HG03565 (cell line): Measurements from ENCODE around the gene FOSL2.
"Not testable (repeated sequence)": the region's sequence is repeated elsewhere in the genome, so short reads cannot be mapped to it uniquely, and the experiment has no call there.

ENCODE experiments used
- ATAC-seq: cut with Tn5 transposase; IDR thresholded peaks from one replicate; pipeline ENCODE4 v1.9.1; 2021; ENCODE audit warnings: mild to moderate bottlenecking, moderate library complexity; ENCODE audit not compliant: unreplicated experiment

The FOSL2 gene

DNA sequence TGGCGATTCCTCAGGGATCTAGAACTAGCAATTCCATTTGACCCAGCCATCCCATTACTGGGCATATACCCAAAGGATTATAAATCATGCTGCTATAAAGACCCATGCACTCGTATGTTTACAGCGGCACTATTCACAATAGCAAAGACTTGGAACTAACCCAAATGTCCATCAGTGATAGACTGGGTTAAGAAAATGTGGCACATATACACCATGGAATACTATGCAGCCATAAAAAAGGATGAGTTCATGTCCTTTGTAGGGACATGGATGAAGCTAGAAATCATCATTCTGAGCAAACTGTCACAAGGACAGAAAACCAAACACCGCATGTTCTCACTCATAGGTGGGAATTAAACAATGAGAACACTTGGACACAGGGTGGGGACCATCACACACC is 20.9 kb upstream of the FOSL2 start:
- ATAC-seq, result not testable (repeated sequence)

- ATAC-seq, result no peak
Measured at GRCh38 chr2:28373854-28374253, 18.8 kb upstream of the FOSL2 start.

DNA sequence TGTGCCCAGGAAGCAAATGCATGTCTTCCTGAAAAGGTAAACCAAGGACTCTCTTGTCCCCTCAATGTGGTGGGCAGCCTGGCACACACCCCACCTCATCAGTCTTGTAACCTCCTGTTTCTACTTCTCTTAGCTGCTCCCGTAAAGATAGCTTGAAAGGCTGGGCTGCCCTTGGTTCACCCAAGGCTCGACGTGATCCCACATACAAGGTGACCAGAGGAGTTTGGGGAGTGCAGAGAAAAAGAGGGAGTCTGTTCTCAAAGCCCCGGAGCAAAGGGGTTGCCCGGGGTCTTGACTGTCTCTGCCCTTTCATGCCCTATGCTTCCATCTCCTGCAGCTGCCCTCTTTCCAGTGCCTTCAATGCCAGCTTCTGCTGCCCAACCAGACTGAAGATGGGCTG is 18.3 kb upstream of the FOSL2 start:
- no peak for ATAC-seq

- ATAC-seq, result no peak
Measured at GRCh38 chr2:28375236-28375635, 17.4 kb upstream of the FOSL2 start.

- no peak for ATAC-seq
Measured at GRCh38 chr2:28375742-28376631, 16.7 kb upstream of the FOSL2 start.

- ATAC-seq, result no peak
Measured at GRCh38 chr2:28377195-28377816, 15.4 kb upstream of the FOSL2 start.

GRCh38 chr2:28377984-28378678 is 14.5 kb upstream of the FOSL2 start:
- no peak for ATAC-seq

GRCh38 chr2:28378679-28379584 is 13.7 kb upstream of the FOSL2 start:
- ATAC-seq, result no peak

DNA sequence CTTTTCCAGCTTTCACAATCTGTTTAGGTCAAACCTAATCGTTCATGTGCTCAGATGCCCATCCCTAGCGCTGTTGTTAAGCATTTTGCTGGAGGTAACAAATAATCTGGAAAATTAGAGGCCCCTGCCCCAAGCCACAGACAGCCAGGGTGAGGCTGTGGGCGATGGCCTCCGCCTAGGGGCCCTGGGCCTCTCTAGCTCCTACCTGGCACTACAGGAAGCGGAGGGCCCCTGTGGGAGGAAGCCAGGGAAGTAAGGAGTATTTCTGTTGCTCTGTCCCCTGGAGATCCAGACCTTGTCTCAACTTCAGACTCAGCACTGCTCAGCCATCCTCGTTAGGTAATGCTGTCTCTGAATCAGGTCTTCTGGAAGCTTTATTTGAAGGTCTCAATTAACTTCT is 12.4 kb upstream of the FOSL2 start:
- ATAC-seq, result no peak

GRCh38 chr2:28381225-28382180 is 11.2 kb upstream of the FOSL2 start:
- no peak for ATAC-seq

DNA sequence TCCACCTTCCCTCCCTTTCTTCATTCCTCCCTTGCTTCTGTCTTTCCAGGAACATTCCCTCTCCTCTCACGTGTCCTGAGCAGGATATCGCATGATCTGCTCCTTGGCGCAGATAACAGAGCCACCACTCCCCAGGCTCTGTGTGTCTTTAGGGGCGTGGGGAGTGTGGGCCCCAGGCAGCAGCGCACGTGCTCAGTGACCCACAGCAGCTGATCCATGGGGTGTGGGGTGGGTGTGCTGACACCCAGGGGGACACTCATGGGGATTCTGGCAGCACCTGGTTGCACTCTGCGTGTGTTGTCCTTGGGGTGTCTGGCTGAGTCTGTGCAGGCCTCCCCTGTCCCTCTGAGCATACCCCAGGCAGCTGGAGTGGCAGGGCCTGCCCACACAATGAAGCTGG is 9.9 kb upstream of the FOSL2 start:
- ATAC-seq, result no peak

DNA sequence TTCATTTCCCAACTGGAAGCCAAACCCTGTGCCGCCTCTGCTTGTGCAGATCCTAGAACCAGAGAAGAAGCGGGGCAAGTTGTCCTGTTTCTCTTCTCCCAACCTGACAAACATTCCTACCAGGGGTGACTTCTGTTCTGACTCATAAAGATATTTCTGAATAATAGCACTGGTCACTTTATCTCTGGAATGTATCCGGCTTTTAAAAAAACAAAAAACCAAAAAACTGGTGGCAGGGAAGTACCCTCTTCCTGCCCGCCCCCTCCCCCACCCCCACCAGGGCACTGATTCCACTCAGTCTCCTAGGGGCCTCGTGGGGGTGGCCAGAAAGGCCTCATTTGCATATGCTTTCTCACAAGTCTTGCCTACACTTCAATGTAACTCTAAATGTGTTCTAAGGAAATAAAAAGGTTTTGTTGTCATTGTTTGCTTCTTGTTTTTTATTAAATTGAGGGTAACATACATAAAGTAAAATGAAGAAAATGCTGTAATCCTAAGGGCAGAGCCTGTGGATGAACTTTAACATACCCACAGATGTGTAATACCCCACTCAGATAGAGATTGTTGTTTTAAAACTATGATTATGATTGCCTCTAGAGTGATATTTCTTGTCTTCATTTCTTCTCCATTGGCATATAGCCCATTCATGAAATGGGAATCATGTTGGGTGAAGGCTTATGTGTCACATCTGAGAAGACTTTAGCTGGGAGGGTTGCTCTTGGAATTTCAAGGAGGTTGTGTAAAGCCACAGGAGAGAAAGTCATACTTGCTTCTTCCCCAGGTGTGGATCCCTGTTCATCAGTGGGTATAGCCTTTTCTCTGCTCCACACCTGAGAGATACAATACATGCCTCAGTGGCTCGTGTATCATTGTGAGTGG is 5.3 kb upstream of the FOSL2 start:
- no peak for ATAC-seq

GRCh38 chr2:28389399-28390240 is 3.0 kb upstream of the FOSL2 start:
- ATAC-seq, result no peak

DNA sequence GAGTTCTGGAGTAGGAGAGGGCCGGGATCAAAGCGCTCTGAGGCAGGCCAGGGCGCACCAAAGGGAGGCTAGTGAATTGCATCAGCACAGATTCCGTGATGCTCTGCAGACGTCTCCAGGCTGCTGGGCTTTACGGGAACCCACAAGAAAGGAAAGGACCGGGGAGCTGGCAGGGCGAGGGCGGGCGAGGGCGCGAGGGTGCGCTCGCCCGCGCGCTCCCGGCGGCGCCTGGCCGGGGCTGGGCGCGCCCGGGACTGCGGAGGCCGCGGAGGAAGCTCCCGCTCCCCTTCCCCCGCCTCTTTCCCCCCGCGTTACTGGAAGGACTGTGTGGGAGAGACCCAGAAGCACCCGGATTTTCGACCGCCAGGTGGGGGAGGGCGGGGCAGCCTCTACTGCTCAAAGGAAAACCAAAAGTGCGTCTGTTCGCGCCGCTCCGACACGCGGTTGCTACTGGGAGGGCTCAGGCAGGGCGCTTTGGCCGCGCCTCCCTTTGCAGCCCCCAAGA is 2.4 kb upstream of the FOSL2 start:
- no peak for ATAC-seq

GRCh38 chr2:28390746-28391563 is 1.7 kb upstream of the FOSL2 start:
- no peak for ATAC-seq

GRCh38 chr2:28391564-28392296 is 928 bp upstream of the FOSL2 start:
- peak; percentile 15 for ATAC-seq
